Activated CD8-positive, alpha-beta memory T cell treated with anti-CD3 and anti-CD28 coated beads for 36 hours (primary cell): ENCODE data around the gene IRF1. TPM values are rescaled to one million over a fixed set of nuclear protein-coding genes. Genes with fewer than 3 reads are reported as not detected.

ENCODE experiments used
- CTCF ChIA-PET: fragments of 350-600 bp; sonication (Branson Sonifier 250); formaldehyde crosslinking; loops from one replicate; lab custom pipeline; 2021; ENCODE audit warnings: antibody characterized with exemption; lab: Charles Lee
- POLR2A ChIA-PET: fragments of 350-600 bp; sonication (Branson Sonifier 250); formaldehyde crosslinking; loops from one replicate; lab custom pipeline; 2021; ENCODE audit warnings: antibody characterized with exemption; lab: Charles Lee
- total RNA-seq, 2 experiments: library from RNA; stranded (reverse); gene quantifications; one replicate each; pipeline ENCODE4 v1.2.3, GENCODE V29; 2021

The IRF1 gene
- total RNA-seq, 2 experiments from 2014 or later: 86.7 to 87.5 TPM

- CTCF ChIA-PET: interaction anchor here (1.5 to 6.5 kb wide), 4 partner anchors 10 to 37 kb away, joined by 3 to 47 read pairs (median 24); partner anchors contain the start of gene IRF1
Measured at GRCh38 chr5:132462856-132463745, 27.5 kb downstream of the IRF1 start.

GRCh38 chr5:132462333-132462732 lies 28.2 kb downstream of the IRF1 start:
- CTCF ChIA-PET: interaction anchor here (5.3 to 6.5 kb wide), 2 partner anchors 27 to 36 kb away, joined by 43 to 47 read pairs; partner anchors contain the start of gene IRF1

More at GRCh38 chr5:132462856-132463745, 27.5 kb downstream of the IRF1 start:
- POLR2A ChIA-PET: interaction anchor here (4.5 to 4.7 kb wide), 2 partner anchors 15 to 26 kb away, joined by 24 to 73 read pairs; partner anchors contain the start of gene IRF1

GRCh38 chr5:132461569-132462070 lies 29.0 kb downstream of the IRF1 start:
- POLR2A ChIA-PET: no interaction called here
- CTCF ChIA-PET: no interaction called here

More at GRCh38 chr5:132462333-132462732, 28.2 kb downstream of the IRF1 start:
- POLR2A ChIA-PET: no interaction called here

- CTCF ChIA-PET: interaction anchor here (4.8 kb wide), 1 partner anchor 10 kb away, joined by 27 read pairs; no protein-coding TSS in a partner anchor
- POLR2A ChIA-PET: no interaction called here
Measured at GRCh38 chr5:132460846-132461568, 29.6 kb downstream of the IRF1 start.

GRCh38 chr5:132459983-132460838 lies 30.4 kb downstream of the IRF1 start:
- ChIA-PET POLR2A (interaction anchor here (0.6 to 1.4 kb wide), 3 partner anchors 35 to 49 kb away, joined by 3 to 5 read pairs (median 3); no protein-coding TSS in a partner anchor), CTCF (interaction anchor here (0.5 to 5.3 kb wide), 4 partner anchors 11 to 35 kb away, joined by 3 to 41 read pairs (median 17); no protein-coding TSS in a partner anchor)

GRCh38 chr5:132459031-132459982 lies 31.3 kb downstream of the IRF1 start:
- POLR2A ChIA-PET: interaction anchor here (0.6 to 5.6 kb wide), 8 partner anchors 10 to 48 kb away, joined by 3 to 66 read pairs (median 4); partner anchors contain the start of gene IRF1

GRCh38 chr5:132458651-132459030 lies 31.9 kb downstream of the IRF1 start:
- ChIA-PET POLR2A (interaction anchor here (0.6 to 5.6 kb wide), 12 partner anchors 8 to 1545 kb away, joined by 3 to 66 read pairs (median 4); partner anchors contain the start of gene IRF1), CTCF (interaction anchor here (0.8 to 5.3 kb wide), 13 partner anchors 8 to 67 kb away, joined by 3 to 41 read pairs (median 7); no protein-coding TSS in a partner anchor)

More at GRCh38 chr5:132459031-132459982, 31.3 kb downstream of the IRF1 start:
- CTCF ChIA-PET: interaction anchor here (1.2 to 5.3 kb wide), 10 partner anchors 7 to 67 kb away, joined by 3 to 41 read pairs (median 6); no protein-coding TSS in a partner anchor

- ChIA-PET POLR2A (interaction anchor here (0.6 to 5.6 kb wide), 10 partner anchors 8 to 1545 kb away, joined by 3 to 66 read pairs (median 4); partner anchors contain the start of gene IRF1), CTCF (interaction anchor here (0.8 to 5.3 kb wide), 13 partner anchors 8 to 66 kb away, joined by 3 to 41 read pairs (median 10); no protein-coding TSS in a partner anchor)
Measured at GRCh38 chr5:132458226-132458560, 32.4 kb downstream of the IRF1 start.

- CTCF ChIA-PET: interaction anchor here (0.7 to 5.3 kb wide), 16 partner anchors 9 to 66 kb away, joined by 3 to 41 read pairs (median 6); partner anchors contain the start of gene IRF1
- POLR2A ChIA-PET: interaction anchor here (0.6 to 5.6 kb wide), 9 partner anchors 9 to 1546 kb away, joined by 3 to 66 read pairs (median 3); partner anchors contain the start of gene IRF1
Measured at GRCh38 chr5:132457371-132458225, 33.0 kb downstream of the IRF1 start.

- ChIA-PET CTCF (interaction anchor here (0.7 to 5.3 kb wide), 13 partner anchors 8 to 39 kb away, joined by 3 to 41 read pairs (median 10); partner anchors contain the start of gene IRF1), POLR2A (interaction anchor here (0.9 to 5.6 kb wide), 6 partner anchors 9 to 39 kb away, joined by 3 to 66 read pairs (median 11); partner anchors contain the start of gene IRF1)
Measured at GRCh38 chr5:132456987-132457361, 33.6 kb downstream of the IRF1 start.

GRCh38 chr5:132456296-132456986 lies 34.1 kb downstream of the IRF1 start:
- CTCF ChIA-PET: interaction anchor here (0.8 to 5.3 kb wide), 11 partner anchors 8 to 37 kb away, joined by 3 to 41 read pairs (median 12); partner anchors contain the start of gene IRF1
- POLR2A ChIA-PET: interaction anchor here (1.4 to 5.6 kb wide), 4 partner anchors 10 to 33 kb away, joined by 7 to 66 read pairs (median 22); partner anchors contain the start of gene IRF1

GRCh38 chr5:132455614-132456115 lies 34.9 kb downstream of the IRF1 start:
- POLR2A ChIA-PET: interaction anchor here (0.5 to 5.6 kb wide), 6 partner anchors 11 to 34 kb away, joined by 3 to 66 read pairs (median 11); partner anchors contain the start of gene IRF1
- CTCF ChIA-PET: interaction anchor here (1.0 to 5.3 kb wide), 10 partner anchors 9 to 37 kb away, joined by 3 to 41 read pairs (median 4); partner anchors contain the start of gene IRF1

- ChIA-PET CTCF (interaction anchor here (1.3 to 1.6 kb wide), 3 partner anchors 17 to 28 kb away, joined by 3 to 5 read pairs (median 4); no protein-coding TSS in a partner anchor), POLR2A (interaction anchor here (5.6 kb wide), 1 partner anchor 35 kb away, joined by 66 read pairs; the partner anchor contains the start of gene IRF1)
Measured at GRCh38 chr5:132454361-132454760, 36.2 kb downstream of the IRF1 start.

- CTCF ChIA-PET: no interaction called here
- POLR2A ChIA-PET: no interaction called here
Measured at GRCh38 chr5:132451387-132451786, 39.2 kb downstream of the IRF1 start.
